DND-41 (cell line): ENCODE data around the gene GSG1L.

ENCODE experiments used
- ATAC-seq: fragments of 200-7000 bp; cut with Tn5 transposase; 3 replicates; pipeline ENCODE4 v1.9.1; 2021; ENCODE audit warnings: low read depth; ENCODE audit not compliant: insufficient read depth
- DNase-seq: peaks from one replicate; pipeline ENCODE4 v3.0.0-alpha.2; 2020
- H2AFZ ChIP-seq: 2 replicates; pipeline ENCODE4 v1.6.0; 2012; ENCODE audit warnings: low read depth, low read length
- H3K27ac ChIP-seq: 2 replicates; pipeline ENCODE4 v1.5.1; 2012; ENCODE audit warnings: low read length, inconsistent platforms
- H3K27me3 ChIP-seq: fragments of 200-600 bp; sonication (generic); 2 replicates; pipeline ENCODE4 v1.6.0; 2012; ENCODE audit warnings: low read length, mild to moderate bottlenecking, inconsistent platforms; ENCODE audit not compliant: insufficient read depth, poor library complexity
- H3K36me3 ChIP-seq: 2 replicates; pipeline ENCODE4 v1.5.1; 2012; ENCODE audit warnings: low read length, inconsistent platforms; ENCODE audit not compliant: insufficient read depth
- H3K4me1 ChIP-seq: 2 replicates; pipeline ENCODE4 v1.5.1; 2012; ENCODE audit warnings: mild to moderate bottlenecking, low read length; ENCODE audit not compliant: insufficient read depth
- H3K4me2 ChIP-seq: 2 replicates; pipeline ENCODE4 v1.6.0; 2012; ENCODE audit warnings: mild to moderate bottlenecking, moderate library complexity, low read length, inconsistent platforms; ENCODE audit not compliant: insufficient read depth
- H3K4me3 ChIP-seq, 2 experiments: fragments of 200-600 bp in 1 of 2; shearing (Covaris generic) in 1 of 2; 2 replicates each; pipeline ENCODE4 v1.5.1; 2012 to 2016; ENCODE audit warnings: inconsistent platforms in 2 of 2, low read length in 2 of 2, mild to moderate bottlenecking in 2 of 2, low read depth in 1 of 2, moderate library complexity in 1 of 2
- H3K79me2 ChIP-seq: 2 replicates; pipeline ENCODE4 v1.6.0; 2012; ENCODE audit warnings: low read length, inconsistent platforms; ENCODE audit not compliant: insufficient read depth
- H3K9ac ChIP-seq: 2 replicates; pipeline ENCODE4 v1.6.0; 2012; ENCODE audit warnings: low read depth, mild to moderate bottlenecking, inconsistent platforms, low read length, moderate library complexity
- H3K9me3 ChIP-seq: 2 replicates; pipeline ENCODE4 v1.5.1; 2012; ENCODE audit warnings: low read length, moderate library complexity, mild to moderate bottlenecking, inconsistent platforms; ENCODE audit not compliant: insufficient read depth, severe bottlenecking
- H4K20me1 ChIP-seq: 2 replicates; pipeline ENCODE4 v1.6.0; 2012; ENCODE audit warnings: low read length; ENCODE audit not compliant: insufficient read depth
- EZH2 ChIP-seq: IDR thresholded peaks from 3 replicates; pipeline ENCODE4 v1.6.1; 2012; ENCODE audit warnings: borderline replicate concordance, low read depth, mild to moderate bottlenecking, moderate library complexity, low read length, inconsistent platforms; ENCODE audit not compliant: severe bottlenecking
- TF ChIP-seq, protein P1 (sequence below): IDR thresholded peaks from 2 replicates; pipeline ENCODE4 v1.5.1; 2012; ENCODE audit warnings: borderline replicate concordance, low read length, moderate library complexity, mild to moderate bottlenecking; ENCODE audit not compliant: poor library complexity, severe bottlenecking; ENCODE audit errors: extremely low read depth

Gene GSG1L

DNA sequence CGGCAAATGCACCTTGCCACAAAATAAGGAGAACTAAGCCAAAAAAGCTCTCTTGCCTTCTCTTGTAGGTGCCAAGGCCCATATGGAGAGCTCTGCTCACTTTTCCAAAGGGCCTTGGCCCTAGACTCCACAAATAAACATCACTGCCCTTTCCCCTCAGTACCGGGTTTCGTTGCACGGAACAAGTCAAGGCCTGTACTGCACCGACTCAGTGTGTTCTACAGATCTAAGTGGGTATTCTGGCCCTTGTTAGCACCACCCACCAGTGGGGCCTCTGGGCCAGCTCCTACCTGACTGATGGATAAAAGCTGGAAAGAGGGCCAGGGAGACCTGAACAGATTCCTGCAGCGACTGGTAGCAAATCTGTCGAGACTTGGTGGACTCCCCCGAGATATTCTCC lies 43.7 kb upstream of the GSG1L start:
- TF ChIP-seq, protein P1, sequence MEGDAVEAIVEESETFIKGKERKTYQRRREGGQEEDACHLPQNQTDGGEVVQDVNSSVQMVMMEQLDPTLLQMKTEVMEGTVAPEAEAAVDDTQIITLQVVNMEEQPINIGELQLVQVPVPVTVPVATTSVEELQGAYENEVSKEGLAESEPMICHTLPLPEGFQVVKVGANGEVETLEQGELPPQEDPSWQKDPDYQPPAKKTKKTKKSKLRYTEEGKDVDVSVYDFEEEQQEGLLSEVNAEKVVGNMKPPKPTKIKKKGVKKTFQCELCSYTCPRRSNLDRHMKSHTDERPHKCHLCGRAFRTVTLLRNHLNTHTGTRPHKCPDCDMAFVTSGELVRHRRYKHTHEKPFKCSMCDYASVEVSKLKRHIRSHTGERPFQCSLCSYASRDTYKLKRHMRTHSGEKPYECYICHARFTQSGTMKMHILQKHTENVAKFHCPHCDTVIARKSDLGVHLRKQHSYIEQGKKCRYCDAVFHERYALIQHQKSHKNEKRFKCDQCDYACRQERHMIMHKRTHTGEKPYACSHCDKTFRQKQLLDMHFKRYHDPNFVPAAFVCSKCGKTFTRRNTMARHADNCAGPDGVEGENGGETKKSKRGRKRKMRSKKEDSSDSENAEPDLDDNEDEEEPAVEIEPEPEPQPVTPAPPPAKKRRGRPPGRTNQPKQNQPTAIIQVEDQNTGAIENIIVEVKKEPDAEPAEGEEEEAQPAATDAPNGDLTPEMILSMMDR, result no peak
- no peak for TF ChIP-seq EZH2
- DNase-seq (no peak), ATAC-seq (no peak)
- no peaks in the 10 kb centered on the region for H3K79me2 ChIP-seq
- no peak overlapping the region for H2AFZ ChIP-seq
- H3K4me1 ChIP-seq, result no peaks in the 10 kb centered on the region
- H3K27me3 ChIP-seq, result no peaks in the 10 kb centered on the region
- H3K4me3 ChIP-seq, result no peak overlapping the region
- H3K27ac ChIP-seq, result no peak overlapping the region
- no peak overlapping the region for H3K9ac ChIP-seq
- no peak overlapping the region for H3K4me2 ChIP-seq
- peaks cover 96% of the 10 kb centered on the region for H3K36me3 ChIP-seq
- no peaks in the 10 kb centered on the region for H3K9me3 ChIP-seq
- H4K20me1 ChIP-seq, result peaks cover 18% of the 10 kb centered on the region; the same call in 1 of the 2 replicates

DNA sequence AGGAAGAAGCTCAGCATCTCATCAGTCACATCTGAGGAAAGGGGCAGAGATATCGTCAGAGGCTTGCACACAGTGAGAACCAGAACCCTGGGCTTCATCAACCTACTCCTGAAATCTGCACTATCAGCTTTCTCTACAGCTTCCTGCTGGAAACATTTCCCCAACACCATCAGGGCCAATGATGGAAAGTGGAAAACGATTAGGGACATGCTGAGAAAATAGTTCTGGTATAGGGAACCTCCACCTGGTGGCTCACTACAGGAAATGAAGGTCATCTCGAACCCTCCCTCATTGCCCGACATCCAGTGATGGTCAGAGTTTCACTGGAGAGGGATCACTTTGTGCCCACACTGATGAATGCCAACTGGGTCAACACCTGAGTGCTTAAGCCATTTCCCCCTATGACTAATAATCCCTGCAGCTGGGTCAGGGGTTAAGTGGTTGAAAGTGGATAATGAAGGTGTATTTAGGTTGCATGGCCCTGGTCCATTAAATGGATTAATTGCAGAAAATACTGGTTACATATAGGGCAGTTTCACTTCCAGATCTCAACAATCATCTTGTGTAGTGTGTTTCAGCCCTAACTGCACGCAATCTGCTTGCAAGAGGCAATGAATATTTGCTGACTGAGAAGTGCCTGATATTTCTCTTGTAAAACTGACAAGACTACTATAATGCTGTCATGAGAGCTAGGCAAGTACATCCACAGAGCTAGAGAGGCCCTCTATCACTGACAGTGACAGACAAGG lies 43.1 kb upstream of the GSG1L start:
- no peaks in the 10 kb centered on the region for H3K9me3 ChIP-seq
- no peak overlapping the region for H3K27ac ChIP-seq
- TF ChIP-seq, protein P1, result no peak
- TF ChIP-seq EZH2, result no peak
- H4K20me1 ChIP-seq, result peaks cover 18% of the 10 kb centered on the region; the same call in 1 of the 2 replicates
- no peak for ATAC-seq
- DNase-seq, result no peak
- no peaks in the 10 kb centered on the region for H3K27me3 ChIP-seq
- no peak overlapping the region for H3K9ac ChIP-seq
- no peaks in the 10 kb centered on the region for H3K4me1 ChIP-seq
- H3K36me3 ChIP-seq, result peaks cover 96% of the 10 kb centered on the region
- H2AFZ ChIP-seq, result no peak overlapping the region
- no peaks in the 10 kb centered on the region for H3K79me2 ChIP-seq
- no peak overlapping the region for H3K4me3 ChIP-seq
- no peak overlapping the region for H3K4me2 ChIP-seq

DNA sequence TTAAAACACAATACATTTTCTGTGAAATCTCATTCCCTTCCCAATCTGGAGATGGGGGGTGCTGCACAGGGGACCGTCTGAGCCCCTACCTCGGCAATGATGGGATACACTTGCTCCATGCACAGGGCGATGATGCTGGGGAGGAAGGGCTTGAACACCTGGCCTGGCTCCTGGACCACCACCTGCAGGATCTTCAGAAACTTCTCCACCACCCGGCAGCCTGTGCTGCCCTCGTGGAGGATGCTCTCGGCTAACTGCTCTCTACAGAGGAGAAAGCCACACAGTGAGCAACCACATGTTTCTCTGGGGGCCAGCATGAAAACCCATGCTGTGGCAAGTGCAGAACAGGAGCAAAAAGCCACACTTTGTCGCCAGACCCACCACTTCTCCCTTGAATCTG lies 42.4 kb upstream of the GSG1L start:
- H3K36me3 ChIP-seq, result peaks cover 96% of the 10 kb centered on the region
- no peaks in the 10 kb centered on the region for H3K9me3 ChIP-seq
- H2AFZ ChIP-seq, result no peak overlapping the region
- DNase-seq, result no peak
- peaks cover 18% of the 10 kb centered on the region; the same call in 1 of the 2 replicates for H4K20me1 ChIP-seq
- H3K27ac ChIP-seq, result no peak overlapping the region
- TF ChIP-seq, protein P1, result no peak
- TF ChIP-seq EZH2, result no peak
- H3K4me1 ChIP-seq, result no peaks in the 10 kb centered on the region
- no peak overlapping the region for H3K9ac ChIP-seq
- ATAC-seq, result no peak
- H3K4me3 ChIP-seq, result no peak overlapping the region
- H3K4me2 ChIP-seq, result no peak overlapping the region
- no peaks in the 10 kb centered on the region for H3K79me2 ChIP-seq
- H3K27me3 ChIP-seq, result no peaks in the 10 kb centered on the region
